Right lobe of liver (tissue), 4 donors: ENCODE measurements around the gene DDI1.

Experiments
- CTCF ChIP-seq, 4 donors: fragments of 200-600 bp in 3 of 4; fragments of 450-650 bp in 1 of 4; IDR thresholded peaks; one replicate each; pipeline versions ENCODE4 v1.5.1 to v1.8.0; 2016 to 2022; ENCODE audit warnings: antibody characterized with exemption in 4 of 4, mild to moderate bottlenecking in 2 of 4
- POLR2A ChIP-seq: fragments of 450-650 bp; IDR thresholded peaks from one replicate; pipeline ENCODE4 v1.6.1; 2017; ENCODE audit warnings: antibody characterized with exemption, mild to moderate bottlenecking
- donor health status: DM: no; HTN: no; CAD: no.
- donor health status: DM: no; HTN: no; CAD: no.
- donor health status: DM: no; HTN: yes; CAD: no.

GRCh38 chr11:104054911-104055529 is 18.6 kb downstream of the DDI1 start:
- TF ChIP-seq POLR2A (no peak), CTCF (IDR thresholded peaks at IDR 0.05) (no peak)
